OCI-LY1 (cell line): Measurements from ENCODE around the gene NRIP1.

Experiments
- CTCF ChIP-seq: fragments of 200-600 bp; sonication (generic), shearing (Covaris generic); IDR thresholded peaks from 2 replicates; pipeline ENCODE4 v1.5.1; 2017; ENCODE audit warnings: mild to moderate bottlenecking, antibody characterized with exemption, low read length, moderate library complexity, mixed read lengths
- EZH2 ChIP-seq: fragments of 200-600 bp; sonication (generic), shearing (Covaris generic); IDR thresholded peaks from 2 replicates; pipeline ENCODE4 v1.8.0; 2017; ENCODE audit warnings: borderline replicate concordance, mixed run types, mild to moderate bottlenecking, antibody characterized with exemption, low read length, moderate library complexity, mixed read lengths

- TF ChIP-seq CTCF = no peak
- no peak for TF ChIP-seq EZH2
These were observed 44.0 kb upstream of the NRIP1 start for GRCh38 chr21:15108801-15109200.
